Keratinocyte (primary cell): ENCODE results near the gene FDXACB1. TPM values are rescaled to one million over a fixed set of nuclear protein-coding genes. Genes with fewer than 3 reads are reported as not detected.

Source experiments
- DNase-seq: peaks from one replicate; pipeline ENCODE4 v3.0.0-alpha.2; 2011; ENCODE audit warnings: low read depth, missing footprints, low spot score
- FAIRE-seq: peaks from 2 replicates; lab custom pipeline; 2011; peaks lifted over from hg19 to GRCh38; lab: Jason Lieb, UNC
- H2AFZ ChIP-seq: 2 replicates; pipeline ENCODE4 v1.6.0; 2012; ENCODE audit warnings: low read length, control low read depth, inconsistent platforms; ENCODE audit not compliant: control insufficient read depth
- H3K27ac ChIP-seq: 2 replicates; pipeline ENCODE4 v1.5.1; 2011; ENCODE audit warnings: low read length; ENCODE audit not compliant: control insufficient read depth, insufficient read depth
- H3K27me3 ChIP-seq: 3 replicates; pipeline ENCODE4 v1.6.0; 2011; ENCODE audit warnings: low read length; ENCODE audit not compliant: control insufficient read depth, insufficient read depth; ENCODE audit errors: extremely low read depth
- H3K36me3 ChIP-seq, 2 experiments: 2 replicates in 1 of 2; 3 replicates in 1 of 2; pipeline ENCODE4 v1.5.1; 2011; ENCODE audit warnings: low read length in 2 of 2, mild to moderate bottlenecking in 1 of 2; ENCODE audit not compliant: control insufficient read depth in 2 of 2, insufficient read depth in 2 of 2; ENCODE audit errors: extremely low read depth in 1 of 2
- H3K4me1 ChIP-seq: 3 replicates; pipeline ENCODE4 v1.5.1; 2011; ENCODE audit warnings: low read length; ENCODE audit not compliant: control insufficient read depth, insufficient read depth; ENCODE audit errors: extremely low read depth
- H3K4me2 ChIP-seq: 3 replicates; pipeline ENCODE4 v1.6.0; 2011; ENCODE audit warnings: low read depth, low read length; ENCODE audit not compliant: control insufficient read depth, insufficient read depth; ENCODE audit errors: extremely low read depth
- H3K4me3 ChIP-seq, 3 experiments: fragments of 200-600 bp in 1 of 3; sonication (generic) in 1 of 3; 2 replicates in 2 of 3; 3 replicates in 1 of 3; pipeline ENCODE4 v1.5.1; 2011 to 2016; ENCODE audit warnings: low read length in 3 of 3, mild to moderate bottlenecking in 3 of 3, control low read depth in 2 of 3, inconsistent platforms in 1 of 3, low read depth in 1 of 3, mixed read lengths in 1 of 3, mixed run types in 1 of 3, moderate library complexity in 1 of 3; ENCODE audit not compliant: control insufficient read depth in 2 of 3, insufficient read depth in 2 of 3; ENCODE audit errors: extremely low read depth in 1 of 3
- H3K79me2 ChIP-seq: 2 replicates; pipeline ENCODE4 v1.6.0; 2012; ENCODE audit warnings: low read length; ENCODE audit not compliant: control insufficient read depth, insufficient read depth
- H3K9ac ChIP-seq: 3 replicates; pipeline ENCODE4 v1.6.0; 2011; ENCODE audit warnings: low read length; ENCODE audit not compliant: control insufficient read depth, insufficient read depth; ENCODE audit errors: extremely low read depth
- H3K9me1 ChIP-seq: 3 replicates; pipeline ENCODE4 v1.6.0; 2011; ENCODE audit warnings: low read length; ENCODE audit not compliant: control insufficient read depth, insufficient read depth; ENCODE audit errors: extremely low read depth
- H3K9me3 ChIP-seq: 2 replicates; pipeline ENCODE4 v1.5.1; 2012; ENCODE audit warnings: low read depth, low read length; ENCODE audit not compliant: control insufficient read depth
- H4K20me1 ChIP-seq: 3 replicates; pipeline ENCODE4 v1.6.0; 2011; ENCODE audit warnings: low read length; ENCODE audit not compliant: control insufficient read depth, insufficient read depth; ENCODE audit errors: extremely low read depth
- EZH2 ChIP-seq: IDR thresholded peaks from one replicate; pipeline ENCODE4 v1.6.1; 2012; ENCODE audit warnings: inconsistent platforms, mild to moderate bottlenecking, low read length, moderate library complexity
- dilution Hi-C: fragments of 300-500 bp; cut with MboI; formaldehyde crosslinking; loops from one replicate; pipeline ENCODE4 v1.7.0; 2020; ENCODE audit warnings: low sequenced_read_pairs; ENCODE audit not compliant: extremely low pct_ligation_motif_present
- polyA plus RNA-seq, 5 experiments: library from polyadenylated mRNA; depleted of rRNA in 3 of 5; stranded (reverse) in 3 of 5; stranded (forward) in 1 of 5; unstranded in 1 of 5; fragments of >200 nt; gene quantifications; 1 replicate in 1 of 5; 2 replicates in 3 of 5; 3 replicates in 1 of 5; pipeline versions ENCODE4 v1.2.1 to v1.2.3, GENCODE V29; 2011 to 2012; ENCODE audit warnings: missing spikeins in 2 of 5, low read depth in 1 of 5, low replicate concordance in 1 of 5
- TF ChIP-seq, protein P1 (sequence below), 3 experiments: IDR thresholded peaks in 1 of 3; conservative IDR thresholded peaks in 1 of 3; optimal IDR thresholded peaks in 1 of 3; 2 replicates in 2 of 3; 3 replicates in 1 of 3; pipeline versions ENCODE3 to v1.5.1; 2011; ENCODE audit warnings: low read length in 3 of 3, mild to moderate bottlenecking in 3 of 3, moderate library complexity in 2 of 3, control low read depth in 1 of 3, inconsistent platforms in 1 of 3; ENCODE audit not compliant: insufficient read depth in 2 of 3; ENCODE audit errors: extremely low read depth in 1 of 3

FDXACB1 gene
- polyA plus RNA-seq, 1 donor (not counting 4 experiments of a cell fraction or from before 2014, with no cell fraction given): 2.9 TPM

DNA sequence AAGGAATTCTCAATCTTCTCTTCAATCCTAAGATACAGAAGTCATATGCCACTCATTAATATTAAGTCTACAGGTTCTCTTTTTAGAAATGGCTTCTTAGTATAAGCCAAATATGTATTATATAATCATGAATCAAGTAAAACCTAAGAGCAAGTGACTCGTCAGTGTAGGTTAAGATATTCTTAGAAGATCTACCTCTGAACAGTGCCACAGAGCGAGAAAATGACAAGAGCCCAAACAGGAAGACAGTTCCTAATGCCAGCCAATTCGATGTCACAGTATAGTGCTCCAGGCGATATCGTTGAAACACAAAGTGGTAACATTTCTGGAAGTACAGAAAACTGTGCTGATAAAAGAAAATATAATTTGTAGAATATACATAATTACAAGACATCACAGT is 40.9 kb downstream of the FDXACB1 start:
- H4K20me1 ChIP-seq: no peaks in the 10 kb centered on the region
- no peak overlapping the region for H3K4me3 ChIP-seq
- no peak for FAIRE-seq
- no peaks in the 10 kb centered on the region for H3K79me2 ChIP-seq
- no peaks in the 10 kb centered on the region for H3K4me1 ChIP-seq
- H2AFZ ChIP-seq: no peak overlapping the region
- no peak overlapping the region for H3K27ac ChIP-seq
- no peak for DNase-seq
- H3K36me3 ChIP-seq: peaks cover 8 to 10% of the 10 kb centered on the region in 2 experiments
- no peak for TF ChIP-seq EZH2
- TF ChIP-seq, protein P1, sequence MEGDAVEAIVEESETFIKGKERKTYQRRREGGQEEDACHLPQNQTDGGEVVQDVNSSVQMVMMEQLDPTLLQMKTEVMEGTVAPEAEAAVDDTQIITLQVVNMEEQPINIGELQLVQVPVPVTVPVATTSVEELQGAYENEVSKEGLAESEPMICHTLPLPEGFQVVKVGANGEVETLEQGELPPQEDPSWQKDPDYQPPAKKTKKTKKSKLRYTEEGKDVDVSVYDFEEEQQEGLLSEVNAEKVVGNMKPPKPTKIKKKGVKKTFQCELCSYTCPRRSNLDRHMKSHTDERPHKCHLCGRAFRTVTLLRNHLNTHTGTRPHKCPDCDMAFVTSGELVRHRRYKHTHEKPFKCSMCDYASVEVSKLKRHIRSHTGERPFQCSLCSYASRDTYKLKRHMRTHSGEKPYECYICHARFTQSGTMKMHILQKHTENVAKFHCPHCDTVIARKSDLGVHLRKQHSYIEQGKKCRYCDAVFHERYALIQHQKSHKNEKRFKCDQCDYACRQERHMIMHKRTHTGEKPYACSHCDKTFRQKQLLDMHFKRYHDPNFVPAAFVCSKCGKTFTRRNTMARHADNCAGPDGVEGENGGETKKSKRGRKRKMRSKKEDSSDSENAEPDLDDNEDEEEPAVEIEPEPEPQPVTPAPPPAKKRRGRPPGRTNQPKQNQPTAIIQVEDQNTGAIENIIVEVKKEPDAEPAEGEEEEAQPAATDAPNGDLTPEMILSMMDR (optimal IDR thresholded peaks at IDR 0.05 in 1 of 3, IDR thresholded peaks at IDR 0.05 in 1 of 3, conservative IDR thresholded peaks at IDR 0.05 in 1 of 3; ENCODE audit: extremely low read depth in 1 of 3, insufficient read depth in 2 of 3, low read length in 3 of 3): no peak
- H3K9me3 ChIP-seq: no peaks in the 10 kb centered on the region
- no peak overlapping the region for H3K9ac ChIP-seq
- no peaks in the 10 kb centered on the region for H3K27me3 ChIP-seq
- no peak overlapping the region for H3K4me2 ChIP-seq
- dilution Hi-C loops: no loop called here
- no peaks in the 10 kb centered on the region for H3K9me1 ChIP-seq

DNA sequence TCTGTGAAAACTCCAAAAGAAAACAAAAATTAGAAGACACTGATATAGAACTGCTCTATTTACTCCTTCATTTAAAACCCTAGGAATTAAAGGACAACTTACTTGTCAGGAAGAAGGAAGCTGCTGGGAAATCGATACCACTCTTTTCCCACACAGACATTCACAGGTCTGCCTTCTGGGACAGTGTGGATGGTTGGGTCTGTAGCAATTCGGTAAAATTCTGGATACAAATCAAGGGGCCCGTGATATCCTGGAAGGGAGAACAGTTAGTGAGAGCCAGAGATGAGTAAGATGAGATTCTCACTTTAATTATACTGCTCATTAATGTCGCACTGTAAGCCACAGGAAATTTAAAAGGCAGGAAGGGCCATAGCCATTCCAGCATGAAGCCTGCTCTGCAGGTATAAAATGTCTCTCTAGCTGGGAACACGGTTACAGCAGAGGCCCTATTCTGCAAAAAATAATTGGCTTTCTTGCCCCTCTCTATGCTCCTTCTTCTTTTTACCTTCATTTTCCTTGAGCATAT is 41.5 kb downstream of the FDXACB1 start:
- H3K9ac ChIP-seq: no peak overlapping the region
- FAIRE-seq (no peak), DNase-seq (no peak)
- H3K79me2 ChIP-seq: no peaks in the 10 kb centered on the region
- no peak overlapping the region for H3K4me2 ChIP-seq
- no peaks in the 10 kb centered on the region for H3K27me3 ChIP-seq
- dilution Hi-C loops: no loop called here
- H4K20me1 ChIP-seq: no peaks in the 10 kb centered on the region
- TF ChIP-seq, protein P1 (optimal IDR thresholded peaks at IDR 0.05 in 1 of 3, IDR thresholded peaks at IDR 0.05 in 1 of 3, conservative IDR thresholded peaks at IDR 0.05 in 1 of 3; ENCODE audit: extremely low read depth in 1 of 3, insufficient read depth in 2 of 3, low read length in 3 of 3): no peak
- no peak for TF ChIP-seq EZH2
- no peak overlapping the region for H3K4me3 ChIP-seq
- no peaks in the 10 kb centered on the region for H3K4me1 ChIP-seq
- H3K27ac ChIP-seq: no peak overlapping the region
- H3K36me3 ChIP-seq: peaks cover 8 to 10% of the 10 kb centered on the region in 2 experiments
- no peaks in the 10 kb centered on the region for H3K9me3 ChIP-seq
- H3K9me1 ChIP-seq: no peaks in the 10 kb centered on the region
- no peak overlapping the region for H2AFZ ChIP-seq
